ENCODE measurements around the gene DPM2.

DPM2 gene

GRCh38 chr9:127920794-127921193 is 16.9 kb downstream of the DPM2 start:
- DNase-seq (ENCODE audit: low read depth in 3 of 3, low spot score in 1 of 3), result no peak

GRCh38 chr9:127919253-127919815 is 18.3 kb downstream of the DPM2 start:
- DNase-seq (ENCODE audit: low read depth in 3 of 3, low spot score in 1 of 3), result no peak

- DNase-seq (ENCODE audit: low read depth in 3 of 3, low spot score in 1 of 3), result no peak
These were observed 19.2 kb downstream of the DPM2 start for GRCh38 chr9:127918183-127919107.

- no peak for DNase-seq (ENCODE audit: low read depth in 3 of 3, low spot score in 1 of 3)
These were observed 20.1 kb downstream of the DPM2 start for GRCh38 chr9:127917603-127918002.

- DNase-seq (ENCODE audit: low read depth in 3 of 3, low spot score in 1 of 3), result peak; percentile 87 to 98 (median 93)
These were observed 20.7 kb downstream of the DPM2 start, which contains the start of gene ST6GALNAC4 for GRCh38 chr9:127916720-127917581. TSS of gene ST6GALNAC4 (minus strand) at chr9:127917041. CDS start at chr9:127916419, 622 bp downstream.

GRCh38 chr9:127915801-127916719 is 21.6 kb downstream of the DPM2 start:
- DNase-seq (ENCODE audit: low read depth in 3 of 3, low spot score in 1 of 3), result no peak

- no peak for DNase-seq (ENCODE audit: low read depth in 3 of 3, low spot score in 1 of 3)
These were observed 22.3 kb downstream of the DPM2 start for GRCh38 chr9:127915325-127915752.

GRCh38 chr9:127913682-127914081 is 24.0 kb downstream of the DPM2 start:
- DNase-seq (ENCODE audit: low read depth in 3 of 3, low spot score in 1 of 3), result no peak

- no peak for DNase-seq (ENCODE audit: low read depth in 3 of 3, low spot score in 1 of 3)
These were observed 24.8 kb downstream of the DPM2 start for GRCh38 chr9:127912882-127913281.

- DNase-seq (ENCODE audit: low read depth in 3 of 3, low spot score in 1 of 3), result no peak
These were observed 25.4 kb downstream of the DPM2 start for GRCh38 chr9:127912296-127912695.

GRCh38 chr9:127910613-127911205 is 26.9 kb downstream of the DPM2 start:
- no peak for DNase-seq (ENCODE audit: low read depth in 3 of 3, low spot score in 1 of 3)

- no peak for DNase-seq (ENCODE audit: low read depth in 3 of 3, low spot score in 1 of 3)
These were observed 27.8 kb downstream of the DPM2 start for GRCh38 chr9:127909839-127910273.

GRCh38 chr9:127908660-127908926 is 29.1 kb downstream of the DPM2 start:
- DNase-seq (ENCODE audit: low read depth in 3 of 3, low spot score in 1 of 3), result no peak

GRCh38 chr9:127907867-127908659 is 29.6 kb downstream of the DPM2 start:
- DNase-seq (ENCODE audit: low read depth in 3 of 3, low spot score in 1 of 3), result no peak

GRCh38 chr9:127905788-127906191 is 31.9 kb downstream of the DPM2 start:
- peak in 2 of 3 donors; percentile 57 to 60 for DNase-seq (ENCODE audit: low read depth in 3 of 3, low spot score in 1 of 3)

GRCh38 chr9:127905004-127905728 is 32.5 kb downstream of the DPM2 start:
- DNase-seq (ENCODE audit: low read depth in 3 of 3, low spot score in 1 of 3), result peak in 2 of 3 donors; percentile 38 to 51

- DNase-seq (ENCODE audit: low read depth in 3 of 3, low spot score in 1 of 3), result no peak
These were observed 33.1 kb downstream of the DPM2 start for GRCh38 chr9:127904561-127905003.

Data from stimulated activated CD4-positive, alpha-beta T cell treated with anti-CD3 and anti-CD28 coated beads, TNF-alpha, amount 100 ng/mL, for 1 hour (primary cell).